ENCODE measurements around the gene SLF2.
"Not testable (repeated sequence)": the region's sequence is repeated elsewhere in the genome, so short reads cannot be mapped to it uniquely, and the experiment has no call there.

Gene SLF2

GRCh38 chr10:100963826-100964225, 51.1 kb downstream of the SLF2 start:
- no peak for DNase-seq

- DNase-seq: no peak
Observed at GRCh38 chr10:100965820-100966219, 53.1 kb downstream of the SLF2 start.

- DNase-seq: no peak
Observed at GRCh38 chr10:100966887-100967286, 54.1 kb downstream of the SLF2 start.

- no peak for DNase-seq
Observed at GRCh38 chr10:100967332-100967731, 54.6 kb downstream of the SLF2 start.

GRCh38 chr10:100968062-100968736, 55.4 kb downstream of the SLF2 start:
- DNase-seq: no peak

GRCh38 chr10:100968863-100969186, 56.1 kb downstream of the SLF2 start:
- DNase-seq: no peak

GRCh38 chr10:100969187-100970075, 56.7 kb downstream of the SLF2 start, which contains the start of gene SEMA4G:
TSS of gene SEMA4G (plus strand) at chr10:100969504. CDS start at chr10:100972913, 3,409 bp downstream.
- DNase-seq: peak; percentile 3

GRCh38 chr10:100970076-100970913, 57.5 kb downstream of the SLF2 start:
- peak; percentile 25 for DNase-seq

GRCh38 chr10:100970914-100971811, 58.4 kb downstream of the SLF2 start:
- no peak for DNase-seq

- no peak for DNase-seq
Observed at GRCh38 chr10:100972115-100972903, 59.5 kb downstream of the SLF2 start.

GRCh38 chr10:100972904-100973535, 60.3 kb downstream of the SLF2 start:
- DNase-seq: no peak

- DNase-seq: not testable (repeated sequence)
Observed at GRCh38 chr10:100975397-100975796, 62.6 kb downstream of the SLF2 start.

GRCh38 chr10:100976906-100977305, 64.1 kb downstream of the SLF2 start:
- DNase-seq: no peak

GRCh38 chr10:100977436-100977835, 64.7 kb downstream of the SLF2 start:
- no peak for DNase-seq

GRCh38 chr10:100978121-100978900, 65.5 kb downstream of the SLF2 start:
- no peak for DNase-seq

- DNase-seq: no peak
Observed at GRCh38 chr10:100978901-100979195, 66.1 kb downstream of the SLF2 start.

- no peak for DNase-seq
Observed at GRCh38 chr10:100979791-100980272, 67.1 kb downstream of the SLF2 start.

- no peak for DNase-seq
Observed at GRCh38 chr10:100980311-100980710, 67.5 kb downstream of the SLF2 start.

- DNase-seq: no peak
Observed at GRCh38 chr10:100980711-100981110, 67.9 kb downstream of the SLF2 start.

- DNase-seq: no peak
Observed at GRCh38 chr10:100981178-100981772, 68.5 kb downstream of the SLF2 start.

Measured in CD4-positive, alpha-beta T cell treated with Interleukin-4 for 4 hours (primary cell).